ENCODE data around the gene PALS1. TPM values are rescaled to one million over a fixed set of nuclear protein-coding genes. Genes with fewer than 3 reads are reported as not detected.

The PALS1 gene
- total and polyA plus RNA-seq, 4 donors, result 5.5 to 17.6 (median 10.1) TPM

GRCh38 chr14:67251573-67252226 lies 10.5 kb downstream of the PALS1 start:
- no peak overlapping the region for H3K9ac ChIP-seq (ENCODE audit: low read depth in 1 of 2, low read length in 2 of 2)
- peaks cover 0 to 9% (median 2%) of the 10 kb centered on the region in 4 donors for H3K4me1 ChIP-seq (ENCODE audit: control insufficient read depth in 4 of 4, insufficient read depth in 4 of 4, low read length in 3 of 4)
- H3K9me3 ChIP-seq (ENCODE audit: control insufficient read depth in 4 of 4, low read length in 3 of 4), result no peaks in the 10 kb centered on the region
- no peaks in the 10 kb centered on the region for H3K36me3 ChIP-seq (ENCODE audit: control insufficient read depth in 4 of 4, insufficient read depth in 3 of 4, low read depth in 1 of 4, low read length in 3 of 4)
- H3K4me3 ChIP-seq (ENCODE audit: low read depth in 1 of 3, low read length in 3 of 3), result no peak overlapping the region
- no peak for DNase-seq (ENCODE audit: low spot score)
- TF ChIP-seq CTCF (IDR thresholded peaks at IDR 0.05; ENCODE audit: low read depth, low read length, missing input control) (no peak), YY1 (IDR thresholded peaks at IDR 0.05) (no peak), GABPA (IDR thresholded peaks at IDR 0.05 in 1 of 2, conservative IDR thresholded peaks at IDR 0.05 in 1 of 2) (no peak), HNF4A (conservative IDR thresholded peaks at IDR 0.05) (no peak), NR2F2 (IDR thresholded peaks at IDR 0.05) (no peak), FOXA1 (IDR thresholded peaks at IDR 0.05) (no peak), REST (IDR thresholded peaks at IDR 0.05) (no peak), FOXA2 (IDR thresholded peaks at IDR 0.05) (no peak), TAF1 (conservative IDR thresholded peaks at IDR 0.05) (no peak), ATF3 (IDR thresholded peaks at IDR 0.05) (no peak), MAX (IDR thresholded peaks at IDR 0.05) (no peak), EGR1 (IDR thresholded peaks at IDR 0.05; ENCODE audit: low read depth in 2 of 2) (no peak), HNF4G (IDR thresholded peaks at IDR 0.05) (no peak), JUND (IDR thresholded peaks at IDR 0.05) (no peak), ZBTB33 (IDR thresholded peaks at IDR 0.05) (no peak), RXRA (IDR thresholded peaks at IDR 0.05) (no peak), SP1 (IDR thresholded peaks at IDR 0.05) (no peak)
- no peak overlapping the region for H3K27ac ChIP-seq (ENCODE audit: low read depth in 1 of 2, low read length in 2 of 2)
- no peaks in the 10 kb centered on the region for H3K27me3 ChIP-seq (ENCODE audit: control insufficient read depth in 4 of 4, insufficient read depth in 4 of 4, low read length in 3 of 4)
- WGBS, result 98% methylated on average over 2 of the region's 2 CpGs

All from liver (tissue), 9 donors.